ENCODE measurements around the gene FAM131B.

DNA sequence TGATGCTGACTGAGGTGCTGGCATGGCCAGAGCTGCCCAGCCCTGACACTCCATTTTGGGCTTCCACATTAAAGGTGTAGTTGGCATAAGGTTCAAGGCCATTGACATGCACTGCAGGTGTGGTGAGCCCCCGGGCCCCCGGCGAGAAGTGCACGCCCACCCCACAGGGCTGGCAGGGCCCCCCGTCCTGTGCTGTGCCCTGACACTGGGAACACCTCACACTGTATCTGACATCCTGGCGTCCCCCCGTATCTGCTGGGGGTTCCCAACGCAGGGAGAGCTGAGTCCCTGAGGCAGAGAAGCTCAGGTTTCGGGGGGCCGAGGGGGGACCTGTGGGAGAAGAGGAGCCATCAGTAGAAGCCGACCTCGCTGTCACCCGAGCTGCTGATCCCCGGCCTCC, 36.1 kb upstream of the FAM131B start:
- TF ChIP-seq SUZ12 (IDR thresholded peaks at IDR 0.05; ENCODE audit: extremely low read depth, insufficient read depth, insufficient read length) (no peak), ZNF274 (IDR thresholded peaks at IDR 0.05; ENCODE audit: low read depth, low read length) (no peak), YY1 (IDR thresholded peaks at IDR 0.05; ENCODE audit: insufficient read depth, insufficient read length) (no peak)
